ENCODE data around the gene LRRC27. TPM values are rescaled to one million over a fixed set of nuclear protein-coding genes. Genes with fewer than 3 reads are reported as not detected.

The LRRC27 gene
- total RNA-seq, 1 experiment from 2014 or later = 5.6 TPM

DNA sequence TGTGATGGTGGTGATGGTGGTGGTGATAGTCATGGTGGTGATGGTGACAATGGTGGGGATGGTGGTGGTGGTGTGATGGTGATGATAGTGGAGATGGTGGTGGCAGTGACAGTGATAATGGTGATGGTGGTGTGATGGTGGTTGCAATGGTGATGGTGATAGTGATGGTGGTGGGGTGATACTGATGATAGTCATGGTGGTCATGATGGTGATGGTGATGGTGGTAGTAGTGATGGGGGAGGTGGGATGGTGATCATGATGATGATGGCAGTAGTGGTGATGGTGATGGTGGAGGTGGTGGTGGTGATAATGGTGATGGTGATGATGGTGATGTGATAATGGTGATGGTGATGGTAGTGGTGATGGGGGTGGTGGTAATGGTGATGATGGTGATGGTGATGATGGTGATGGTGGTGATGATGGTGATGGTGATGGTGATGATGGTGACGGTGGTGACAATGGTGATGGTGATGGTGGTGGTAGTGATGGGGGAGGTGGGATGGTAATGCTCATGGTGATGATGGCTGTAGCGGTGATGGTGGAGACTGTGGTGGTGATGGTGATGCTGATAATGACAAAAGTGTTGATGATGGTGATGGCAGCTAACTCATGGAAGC, 60.3 kb downstream of the LRRC27 start:
- no peak overlapping the region for H3K4me2 ChIP-seq (ENCODE audit: low read length)
- no peaks in the 10 kb centered on the region for H3K79me2 ChIP-seq (ENCODE audit: low read length)
- H3K36me3 ChIP-seq (ENCODE audit: low read depth, low read length) = no peaks in the 10 kb centered on the region
- H3K9ac ChIP-seq (ENCODE audit: low read length) = no peak overlapping the region
- H3K9me3 ChIP-seq (ENCODE audit: low read length) = no peaks in the 10 kb centered on the region
- no peaks in the 10 kb centered on the region for H3F3A ChIP-seq (ENCODE audit: low read length, unreplicated experiment)
- DNase-seq = no peak
- TF ChIP-seq, protein P1, sequence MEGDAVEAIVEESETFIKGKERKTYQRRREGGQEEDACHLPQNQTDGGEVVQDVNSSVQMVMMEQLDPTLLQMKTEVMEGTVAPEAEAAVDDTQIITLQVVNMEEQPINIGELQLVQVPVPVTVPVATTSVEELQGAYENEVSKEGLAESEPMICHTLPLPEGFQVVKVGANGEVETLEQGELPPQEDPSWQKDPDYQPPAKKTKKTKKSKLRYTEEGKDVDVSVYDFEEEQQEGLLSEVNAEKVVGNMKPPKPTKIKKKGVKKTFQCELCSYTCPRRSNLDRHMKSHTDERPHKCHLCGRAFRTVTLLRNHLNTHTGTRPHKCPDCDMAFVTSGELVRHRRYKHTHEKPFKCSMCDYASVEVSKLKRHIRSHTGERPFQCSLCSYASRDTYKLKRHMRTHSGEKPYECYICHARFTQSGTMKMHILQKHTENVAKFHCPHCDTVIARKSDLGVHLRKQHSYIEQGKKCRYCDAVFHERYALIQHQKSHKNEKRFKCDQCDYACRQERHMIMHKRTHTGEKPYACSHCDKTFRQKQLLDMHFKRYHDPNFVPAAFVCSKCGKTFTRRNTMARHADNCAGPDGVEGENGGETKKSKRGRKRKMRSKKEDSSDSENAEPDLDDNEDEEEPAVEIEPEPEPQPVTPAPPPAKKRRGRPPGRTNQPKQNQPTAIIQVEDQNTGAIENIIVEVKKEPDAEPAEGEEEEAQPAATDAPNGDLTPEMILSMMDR (conservative IDR thresholded peaks at IDR 0.05; ENCODE audit: low read depth, low read length) = no peak
- no peak for TF ChIP-seq EZH2 (IDR thresholded peaks at IDR 0.05; ENCODE audit: low read length, unreplicated experiment)
- TF ChIP-seq EZH2phosphoT487 (IDR thresholded peaks at IDR 0.05; ENCODE audit: borderline replicate concordance, low read length) = no peak
- H2AFZ ChIP-seq (ENCODE audit: low read length) = no peak overlapping the region
- no TSS peak for BruUV-seq (replicated peaks)
- intact Hi-C loops (cut with micrococcal nuclease) = no loop called here
- POLR2A ChIA-PET (ENCODE audit: unreplicated experiment) = interaction anchor here (0.5 kb wide), 1 partner anchor 85 kb away, joined by 4 read pairs; the partner anchor contains the start of gene STK32C
- H3K4me3 ChIP-seq (ENCODE audit: low read length) = no peak overlapping the region
- H3K27me3 ChIP-seq (ENCODE audit: low read length) = no peaks in the 10 kb centered on the region
- CTCF ChIA-PET = no interaction called here
- H4K20me1 ChIP-seq (ENCODE audit: low read length) = no peaks in the 10 kb centered on the region
- peaks cover 7% of the 10 kb centered on the region; the same call in 1 of the 2 replicates for H3K4me1 ChIP-seq (ENCODE audit: insufficient read depth, low read length)
- no peaks in the 10 kb centered on the region for H3K9me2 ChIP-seq (replicated peaks; ENCODE audit: low read length)
- ATAC-seq = no peak
- H3K27ac ChIP-seq (ENCODE audit: low read length) = no peak overlapping the region

DNA sequence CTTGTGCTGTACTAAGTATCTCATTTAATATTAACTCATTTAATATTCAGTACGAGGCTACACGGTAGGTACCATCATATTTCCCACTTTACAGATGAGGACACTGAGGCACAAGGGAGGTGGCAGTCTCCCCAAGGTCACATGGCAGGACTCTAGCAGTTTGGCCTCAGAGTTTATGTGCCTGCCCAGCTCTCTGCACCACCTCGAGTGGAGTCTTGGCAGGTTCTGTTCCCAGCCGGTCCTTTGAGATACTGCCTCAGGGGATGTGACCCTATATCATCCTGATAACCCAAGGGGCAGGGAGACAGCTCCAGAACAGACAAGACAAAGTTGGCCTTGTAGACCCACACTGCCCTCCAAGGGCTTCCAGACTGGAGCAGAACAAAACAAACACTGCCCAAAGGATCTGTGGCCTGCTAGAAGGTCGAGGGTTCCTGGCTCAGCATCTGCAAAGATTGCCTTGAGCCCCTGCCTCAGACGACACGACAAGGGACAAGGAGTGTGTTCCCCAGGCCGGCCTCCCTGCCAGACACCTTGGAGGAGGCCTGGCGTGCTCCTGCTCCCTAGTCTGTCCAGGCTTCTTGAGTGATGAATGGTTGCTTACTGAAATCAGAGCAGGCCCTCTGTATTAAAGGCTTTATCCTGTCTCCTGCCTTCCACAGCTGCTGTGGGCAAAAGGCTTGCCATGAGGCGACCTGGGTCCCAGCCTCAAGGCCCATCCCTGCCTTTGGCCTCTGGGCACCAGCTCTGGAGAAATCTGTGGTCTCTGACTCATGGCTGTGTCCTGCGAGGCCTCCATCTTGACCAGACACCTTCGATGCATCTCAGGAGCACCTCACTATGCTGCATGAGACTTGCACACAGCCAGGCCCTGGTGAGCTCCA, 61.1 kb downstream of the LRRC27 start:
- no peak for ATAC-seq
- H4K20me1 ChIP-seq (ENCODE audit: low read length) = no peaks in the 10 kb centered on the region
- no TSS peak for BruUV-seq (replicated peaks)
- no peaks in the 10 kb centered on the region for H3K36me3 ChIP-seq (ENCODE audit: low read depth, low read length)
- no peak for TF ChIP-seq EZH2 (IDR thresholded peaks at IDR 0.05; ENCODE audit: low read length, unreplicated experiment)
- no peak for TF ChIP-seq EZH2phosphoT487 (IDR thresholded peaks at IDR 0.05; ENCODE audit: borderline replicate concordance, low read length)
- TF ChIP-seq, protein P1 (conservative IDR thresholded peaks at IDR 0.05; ENCODE audit: low read depth, low read length) = no peak
- H3K4me1 ChIP-seq (ENCODE audit: insufficient read depth, low read length) = peaks cover 9% of the 10 kb centered on the region
- H3F3A ChIP-seq (ENCODE audit: low read length, unreplicated experiment) = no peaks in the 10 kb centered on the region
- H3K79me2 ChIP-seq (ENCODE audit: low read length) = peaks cover 6% of the 10 kb centered on the region
- H3K27ac ChIP-seq (ENCODE audit: low read length) = no peak overlapping the region
- ChIA-PET CTCF (no interaction called here), POLR2A (ENCODE audit: unreplicated experiment) (no interaction called here)
- H3K27me3 ChIP-seq (ENCODE audit: low read length) = no peaks in the 10 kb centered on the region
- H3K4me2 ChIP-seq (ENCODE audit: low read length) = no peak overlapping the region
- H3K4me3 ChIP-seq (ENCODE audit: low read length) = no peak overlapping the region
- no peaks in the 10 kb centered on the region for H3K9me3 ChIP-seq (ENCODE audit: low read length)
- peak; percentile 12 for DNase-seq
- H3K9me2 ChIP-seq (replicated peaks; ENCODE audit: low read length) = no peaks in the 10 kb centered on the region
- intact Hi-C loops (cut with micrococcal nuclease) = no loop called here
- no peak overlapping the region for H2AFZ ChIP-seq (ENCODE audit: low read length)
- H3K9ac ChIP-seq (ENCODE audit: low read length) = no peak overlapping the region
